Sigmoid colon (tissue), 4 donors: ENCODE results near the gene HOXB6.

ENCODE experiments used
- CTCF ChIP-seq, 4 experiments: fragments of 450-650 bp in 3 of 4; fragments of 200-600 bp in 1 of 4; IDR thresholded peaks; one replicate each; pipeline ENCODE4 v1.5.1; 2016 to 2019; ENCODE audit warnings: antibody characterized with exemption in 4 of 4, mild to moderate bottlenecking in 3 of 4, moderate library complexity in 2 of 4
- EP300 ChIP-seq, 4 donors: sonication (generic); formaldehyde crosslinking; IDR thresholded peaks; one replicate each; pipeline ENCODE4 v1.6.1; 2017; ENCODE audit warnings: antibody characterized with exemption in 4 of 4
- POLR2A ChIP-seq, 2 donors: fragments of 450-650 bp; IDR thresholded peaks; one replicate each; pipeline ENCODE4 v1.6.1; 2016; ENCODE audit warnings: antibody characterized with exemption in 2 of 2, mild to moderate bottlenecking in 2 of 2, moderate library complexity in 2 of 2

GRCh38 chr17:48577330-48577945, 27.3 kb downstream of the HOXB6 start:
- TF ChIP-seq CTCF (IDR thresholded peaks at IDR 0.05): no peak
- peak in 1 of 2 donors; percentile 4 for TF ChIP-seq POLR2A (IDR thresholded peaks at IDR 0.05)
- no peak for TF ChIP-seq EP300 (IDR thresholded peaks at IDR 0.05)
